GM12891 (cell line): ENCODE data around the gene KRT6A.

Experiments used
- POLR2AphosphoS5 ChIP-seq: IDR thresholded peaks from 2 replicates; pipeline ENCODE4 v1.6.1; 2011; ENCODE audit warnings: low read depth, low read length, control low read depth
- TAF1 ChIP-seq: IDR thresholded peaks from 2 replicates; pipeline ENCODE4 v1.6.1; 2011; ENCODE audit warnings: low read depth, low read length, control low read depth

DNA sequence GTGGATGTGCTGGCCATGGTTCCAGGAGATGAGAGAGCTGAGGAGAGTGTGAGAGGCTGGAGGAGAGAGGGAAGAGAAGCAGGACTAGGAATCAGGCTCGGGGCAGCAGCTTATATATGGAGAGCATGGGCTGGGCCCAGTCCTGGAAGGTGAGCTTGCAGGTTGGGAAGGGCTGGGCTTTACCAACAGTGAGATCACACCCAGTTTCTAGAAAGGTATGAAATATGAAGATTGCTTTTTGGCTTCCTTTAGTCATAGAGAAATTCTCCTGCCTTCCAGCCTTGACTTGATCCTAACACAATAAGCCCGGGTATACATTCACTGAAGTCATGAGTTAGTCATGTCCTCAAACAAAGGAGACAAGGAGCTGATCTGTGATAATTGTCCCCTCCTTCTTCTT is at the start of gene KRT6A:
- TF ChIP-seq POLR2AphosphoS5, result no peak
- no peak for TF ChIP-seq TAF1
